ENCODE data around the gene TFB1M.
"Not testable (repeated sequence)": the region's sequence is repeated elsewhere in the genome, so short reads cannot be mapped to it uniquely, and the experiment has no call there.

Gene TFB1M

GRCh38 chr6:155314092-155314772, at the start of gene TFB1M:
Gene TFB1M (minus strand): TSS chr6:155314484. CDS start chr6:155314428, 56 bp downstream.
- peak; percentile 99 for FAIRE-seq

- FAIRE-seq, result not testable (repeated sequence)
Measured at GRCh38 chr6:155364021-155364420, 49.7 kb upstream of the TFB1M start.

- FAIRE-seq, result not testable (repeated sequence)
Measured at GRCh38 chr6:155362968-155363632, 48.8 kb upstream of the TFB1M start.

GRCh38 chr6:155354167-155354566, 39.9 kb upstream of the TFB1M start:
- peak; percentile 57 for FAIRE-seq

GRCh38 chr6:155352811-155353210, 38.5 kb upstream of the TFB1M start:
- no peak for FAIRE-seq

- no peak for FAIRE-seq
Measured at GRCh38 chr6:155352130-155352420, 37.8 kb upstream of the TFB1M start.

GRCh38 chr6:155351273-155352129, 37.2 kb upstream of the TFB1M start:
- FAIRE-seq, result no peak

- no peak for FAIRE-seq
Measured at GRCh38 chr6:155349956-155350355, 35.7 kb upstream of the TFB1M start.

- FAIRE-seq, result no peak
Measured at GRCh38 chr6:155349129-155349528, 34.8 kb upstream of the TFB1M start.

- no peak for FAIRE-seq
Measured at GRCh38 chr6:155347800-155348199, 33.5 kb upstream of the TFB1M start.

GRCh38 chr6:155346957-155347356, 32.7 kb upstream of the TFB1M start:
- FAIRE-seq, result no peak

GRCh38 chr6:155344341-155345006, 30.2 kb upstream of the TFB1M start:
- no peak for FAIRE-seq

GRCh38 chr6:155341130-155341828, 27.0 kb upstream of the TFB1M start:
- no peak for FAIRE-seq

- no peak for FAIRE-seq
Measured at GRCh38 chr6:155340464-155341129, 26.3 kb upstream of the TFB1M start.

GRCh38 chr6:155339929-155340328, 25.6 kb upstream of the TFB1M start:
- FAIRE-seq, result not testable (repeated sequence)

GRCh38 chr6:155338237-155338636, 24.0 kb upstream of the TFB1M start:
- FAIRE-seq, result not testable (repeated sequence)

- FAIRE-seq, result no peak
Measured at GRCh38 chr6:155335265-155335664, 21.0 kb upstream of the TFB1M start.

GRCh38 chr6:155334073-155334472, 19.8 kb upstream of the TFB1M start:
- FAIRE-seq, result not testable (repeated sequence)

- FAIRE-seq, result peak; percentile 65
Measured at GRCh38 chr6:155333414-155333813, 19.1 kb upstream of the TFB1M start.

GRCh38 chr6:155330922-155331321, 16.6 kb upstream of the TFB1M start:
- FAIRE-seq, result no peak

GRCh38 chr6:155330133-155330734, 15.9 kb upstream of the TFB1M start:
- no peak for FAIRE-seq

Data from A204.1 (cell line).